GM21515 (cell line): ENCODE results near the gene CARS2.
A peak's percentile ranks its signal among the peaks of the same experiment; 100 is the strongest.
"Not testable (repeated sequence)": the region's sequence is repeated elsewhere in the genome, so short reads cannot be mapped to it uniquely, and the experiment has no call there.

Experiments used
- ATAC-seq: cut with Tn5 transposase; IDR thresholded peaks from one replicate; pipeline ENCODE4 v1.9.1; 2021; ENCODE audit not compliant: unreplicated experiment

CARS2 gene

GRCh38 chr13:110683203-110683883 is 22.6 kb downstream of the CARS2 start:
- ATAC-seq, result no peak

DNA sequence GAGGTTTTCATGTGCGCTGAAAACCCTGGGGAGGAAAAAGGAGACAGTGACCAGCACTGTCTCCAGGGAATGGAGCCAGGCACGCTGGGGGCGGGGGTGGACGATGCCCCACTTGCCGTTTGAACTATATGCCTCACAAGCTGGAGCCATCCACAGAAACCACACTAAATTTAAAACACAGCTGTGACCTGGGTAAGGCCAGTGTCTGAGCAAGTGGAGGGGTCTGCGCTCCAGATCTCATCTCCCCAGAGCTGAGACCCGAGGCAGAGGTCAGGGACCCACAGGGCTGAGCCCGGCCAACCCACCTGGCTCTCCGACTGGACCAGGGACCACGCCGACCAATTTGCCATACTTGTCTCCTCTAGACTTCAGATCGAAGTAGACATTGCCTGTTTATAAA is 23.2 kb downstream of the CARS2 start:
- no peak for ATAC-seq

DNA sequence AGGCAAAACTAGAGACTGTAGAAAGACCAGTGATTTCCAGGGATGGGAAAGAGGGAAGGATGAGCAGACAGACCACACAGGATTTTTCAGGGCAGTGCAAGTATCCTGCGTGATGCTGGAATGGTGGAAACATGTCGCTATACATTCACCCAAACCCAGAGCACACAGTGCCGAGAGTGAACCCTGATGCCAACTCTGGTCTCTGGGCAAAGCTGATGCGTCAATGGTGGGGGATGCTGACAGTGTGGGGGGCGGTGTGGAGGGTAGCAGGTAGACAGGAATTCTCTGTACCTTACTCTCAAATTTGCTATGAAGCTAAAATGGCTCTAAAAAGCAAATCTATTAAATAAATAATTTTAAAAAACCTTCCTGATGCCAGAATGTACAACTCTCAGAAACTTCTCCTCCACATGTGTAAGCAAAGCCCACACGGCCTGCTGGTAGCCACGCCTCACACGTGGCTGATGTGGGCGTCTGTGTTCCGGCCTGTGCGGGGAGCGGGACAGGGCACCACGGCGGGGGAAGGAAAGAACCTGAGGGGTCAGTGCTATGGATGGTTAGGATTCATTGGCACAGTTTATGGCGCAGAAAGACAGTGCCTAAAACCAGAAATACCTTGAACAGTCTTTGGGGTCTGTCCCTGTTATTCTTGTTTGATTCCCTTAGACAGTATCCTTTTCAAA is 23.9 kb downstream of the CARS2 start:
- ATAC-seq, result no peak

DNA sequence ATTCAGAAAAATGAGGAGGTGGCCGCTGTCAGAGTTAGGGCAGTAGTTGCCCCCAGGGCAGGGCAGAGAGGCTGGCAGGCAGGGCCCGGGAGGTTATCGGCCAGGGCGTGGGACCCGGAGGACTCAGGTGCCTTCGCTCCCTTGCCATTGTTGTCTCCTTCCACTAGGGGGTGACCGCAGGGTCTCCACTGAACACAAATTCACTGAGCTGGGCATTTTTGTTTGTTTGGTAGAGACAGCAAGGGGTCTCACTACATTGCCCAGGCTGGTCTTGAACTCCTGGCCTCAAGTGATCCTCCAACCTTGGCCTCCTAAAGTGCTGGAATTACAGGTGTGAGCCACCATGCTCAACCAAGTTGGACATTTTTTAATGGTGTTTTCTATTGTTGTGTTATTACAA is 25.1 kb downstream of the CARS2 start:
- ATAC-seq, result no peak

DNA sequence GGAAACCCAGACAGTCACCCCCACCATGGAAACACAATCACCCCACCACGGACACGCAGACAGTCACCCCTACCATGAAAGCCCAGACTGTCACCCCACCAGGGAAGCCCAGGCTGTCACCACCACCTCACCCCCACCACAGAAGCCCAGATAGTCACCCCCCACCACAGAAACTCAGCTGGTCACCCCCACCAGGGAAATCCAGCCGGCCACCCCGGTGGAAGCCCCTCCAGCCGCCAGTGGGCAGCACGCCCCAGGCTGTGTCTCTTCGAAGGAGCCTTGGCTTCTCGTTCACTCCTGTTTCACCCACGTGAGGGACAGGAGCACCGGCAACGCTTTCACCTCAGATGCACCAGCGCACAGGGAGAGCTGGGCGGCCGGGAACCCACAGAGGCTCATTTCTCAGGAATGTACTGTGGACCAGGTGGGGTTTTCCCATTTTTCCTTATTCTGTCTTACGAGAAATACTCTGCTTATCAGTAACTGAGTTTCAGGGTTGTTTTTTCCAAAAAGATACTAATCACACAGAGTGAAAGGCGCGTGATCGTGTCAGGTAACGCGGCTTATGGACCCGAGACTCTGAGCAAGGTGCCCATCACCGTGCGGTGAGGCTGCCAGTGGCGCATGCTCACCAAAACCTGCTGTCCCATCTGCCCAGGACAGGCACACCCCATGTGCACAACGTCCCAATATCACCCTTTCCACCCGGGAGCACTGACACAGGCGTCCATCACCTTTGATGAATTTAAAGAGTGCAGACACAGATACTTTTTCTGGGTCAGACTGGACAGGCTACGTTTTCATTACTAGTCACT is 28.0 kb downstream of the CARS2 start:
- ATAC-seq, result no peak

DNA sequence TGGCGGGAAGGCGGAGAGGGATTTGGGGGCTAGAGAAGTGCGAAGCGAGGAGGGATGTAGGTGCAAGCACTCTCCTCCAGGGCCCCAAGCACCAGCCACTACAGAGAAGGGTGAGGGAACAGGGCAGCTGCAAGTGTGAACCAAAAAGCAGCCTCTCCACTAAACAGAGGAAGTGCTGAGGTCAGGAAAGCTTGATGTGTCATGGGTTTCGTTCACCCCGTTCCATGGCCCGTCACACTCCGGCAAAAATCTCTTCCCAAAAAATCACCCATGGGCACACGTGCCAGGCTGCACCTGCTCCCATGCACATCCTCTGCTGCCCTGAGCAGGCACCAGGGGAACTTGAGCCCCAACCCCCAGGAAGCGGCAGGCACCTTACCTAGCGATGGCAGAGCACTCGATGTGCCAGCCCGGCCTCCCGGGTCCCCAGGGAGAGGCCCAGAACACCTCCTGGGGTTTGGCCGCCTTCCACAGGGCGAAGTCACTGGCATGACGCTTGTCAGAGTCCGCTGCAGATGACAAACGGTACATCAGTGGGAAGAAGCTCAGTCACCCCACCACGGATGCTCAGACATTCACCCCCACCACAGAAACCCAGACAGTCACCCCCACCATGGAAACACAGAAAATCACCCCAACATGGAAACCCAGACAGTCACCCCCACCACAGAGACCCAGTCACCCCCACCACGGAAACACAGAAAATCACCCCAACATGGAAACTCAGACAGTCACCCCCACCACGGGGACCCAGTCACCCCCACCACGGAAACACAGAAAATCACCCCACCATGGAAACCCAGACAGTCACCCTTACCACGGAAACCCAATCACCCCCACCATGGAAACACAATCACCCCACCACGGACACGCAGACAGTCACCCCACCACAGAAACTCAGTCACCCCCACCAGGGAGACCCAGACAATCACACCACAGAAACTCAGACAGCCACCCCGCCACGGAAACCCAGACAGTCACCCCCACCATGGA is 29.0 kb downstream of the CARS2 start:
- peak; percentile 74 for ATAC-seq

- not testable (repeated sequence) for ATAC-seq
Observed at GRCh38 chr13:110669814-110670213, 36.1 kb downstream of the CARS2 start.

DNA sequence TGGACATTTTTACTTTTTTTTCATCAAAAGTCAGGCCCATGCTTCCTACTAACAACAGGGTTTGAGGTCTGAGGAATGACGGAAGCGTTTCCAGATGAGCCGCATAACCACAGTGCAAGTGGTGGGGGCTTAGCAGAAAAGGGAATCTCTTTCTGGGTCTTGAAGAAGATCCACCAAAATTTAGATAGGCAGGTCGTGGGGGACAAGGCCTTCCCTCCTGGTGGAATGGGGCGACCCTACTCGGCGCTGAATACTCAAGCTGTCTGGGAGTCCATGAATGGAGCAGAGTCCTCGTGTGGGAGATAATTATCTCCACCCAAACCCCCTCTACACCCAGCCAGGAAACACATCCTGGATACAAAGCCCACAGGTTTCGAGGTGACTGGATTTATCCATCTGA is 36.9 kb downstream of the CARS2 start:
- ATAC-seq, result no peak

DNA sequence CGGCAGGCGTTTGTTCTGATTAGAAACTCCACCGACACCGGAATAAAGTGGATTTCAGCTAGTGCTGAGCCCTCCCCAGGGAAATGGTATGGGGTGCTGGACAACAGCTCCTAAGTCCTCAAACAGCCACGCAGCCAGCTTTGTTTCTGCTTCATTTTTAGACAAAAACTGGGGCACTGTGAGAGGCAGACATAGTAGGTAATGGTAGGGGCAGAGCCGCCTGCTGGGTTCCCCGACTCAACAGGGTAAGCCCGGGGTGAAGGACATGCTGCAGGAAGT is 39.7 kb downstream of the CARS2 start:
- ATAC-seq, result no peak

GRCh38 chr13:110665491-110666254 is 40.2 kb downstream of the CARS2 start:
- ATAC-seq, result no peak

DNA sequence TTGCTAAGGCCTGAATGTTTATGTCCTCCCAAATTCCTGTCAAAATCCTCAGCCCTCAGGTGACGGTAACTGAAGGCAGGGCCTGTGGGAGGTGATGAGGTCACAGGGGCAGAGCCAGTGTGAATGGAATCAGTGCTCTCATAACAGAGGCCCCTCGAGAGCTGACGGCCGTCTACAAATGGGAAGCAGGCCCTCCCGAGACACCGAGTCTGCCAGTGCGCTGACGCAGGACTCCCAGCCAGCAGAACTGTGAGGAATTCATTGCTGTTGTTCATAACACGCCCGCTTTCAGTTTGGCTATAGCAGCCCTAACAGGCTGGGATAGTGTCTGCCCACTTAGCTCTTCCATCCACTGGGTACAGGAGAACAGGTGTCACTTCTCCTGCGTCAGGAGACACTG is 41.2 kb downstream of the CARS2 start:
- no peak for ATAC-seq

GRCh38 chr13:110664041-110664440 is 41.9 kb downstream of the CARS2 start:
- no peak for ATAC-seq

DNA sequence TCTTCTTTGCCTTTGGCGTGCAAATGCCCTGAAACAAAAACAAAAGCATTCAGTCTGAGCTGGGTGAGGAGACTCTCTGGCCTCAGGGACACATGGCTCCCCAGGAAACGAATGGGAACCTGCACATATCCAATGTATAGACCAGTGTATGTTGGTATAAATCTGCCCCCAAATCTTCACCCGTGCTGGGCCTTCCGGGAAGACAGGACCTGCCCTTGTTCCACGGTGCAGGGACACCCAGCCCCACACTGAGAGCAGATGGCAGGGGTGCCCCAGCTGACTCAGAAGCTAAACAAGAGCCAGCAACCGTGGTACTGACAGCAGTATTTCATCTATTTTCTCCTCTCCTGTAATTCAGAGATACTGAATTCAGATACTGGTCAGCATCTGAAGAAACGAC is 42.4 kb downstream of the CARS2 start:
- no peak for ATAC-seq

DNA sequence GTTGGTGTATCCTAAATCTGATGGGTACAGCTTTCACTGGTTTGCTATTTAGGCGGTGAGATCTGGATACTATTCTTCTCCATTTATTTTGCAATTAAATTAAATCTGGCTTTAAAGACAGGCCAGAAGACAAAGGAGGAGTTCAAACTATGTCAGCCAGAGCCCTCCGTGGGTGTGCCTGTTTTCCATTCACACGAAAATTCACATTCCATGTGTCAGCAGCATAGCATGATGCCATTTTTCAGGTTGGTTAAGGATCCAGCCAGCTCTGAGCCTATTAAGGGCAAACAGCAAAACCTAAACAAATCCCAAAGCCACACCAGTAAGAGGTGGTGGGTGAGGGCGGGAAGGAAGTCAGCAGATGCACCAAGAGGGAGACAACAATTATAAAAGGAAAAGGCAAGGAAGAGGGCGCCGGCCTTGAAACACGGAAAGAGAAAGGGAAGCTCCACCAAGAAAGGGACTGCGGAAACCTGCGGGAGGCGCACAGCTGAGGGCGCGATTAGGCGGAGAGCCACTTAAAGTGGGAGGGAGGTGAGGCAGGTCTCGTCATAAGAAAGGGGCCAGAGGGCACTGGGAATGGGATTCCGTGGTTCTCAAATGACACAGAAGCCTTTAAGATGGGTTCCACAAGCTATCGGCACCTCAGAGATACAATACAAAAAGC is 43.0 kb downstream of the CARS2 start:
- ATAC-seq, result no peak

DNA sequence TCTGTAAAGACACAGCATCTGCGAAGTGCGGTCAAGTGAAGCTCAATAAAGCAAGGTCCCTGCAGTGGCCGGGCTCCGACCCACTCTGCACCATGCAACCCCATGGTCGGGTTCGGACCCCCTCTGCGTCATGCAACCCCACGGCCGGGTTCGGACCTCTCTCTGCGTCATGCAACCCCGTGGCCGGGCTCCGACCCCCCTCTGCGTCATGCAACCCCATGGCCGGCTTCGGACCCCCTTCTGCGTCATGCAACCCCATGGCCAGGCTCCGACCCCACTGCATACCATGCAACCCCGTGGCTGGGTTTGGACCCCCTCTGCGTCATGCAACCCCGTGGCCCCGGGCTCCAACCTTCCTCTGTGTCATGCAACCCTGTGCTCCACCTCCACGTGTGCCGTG is 43.8 kb downstream of the CARS2 start:
- ATAC-seq, result no peak

DNA sequence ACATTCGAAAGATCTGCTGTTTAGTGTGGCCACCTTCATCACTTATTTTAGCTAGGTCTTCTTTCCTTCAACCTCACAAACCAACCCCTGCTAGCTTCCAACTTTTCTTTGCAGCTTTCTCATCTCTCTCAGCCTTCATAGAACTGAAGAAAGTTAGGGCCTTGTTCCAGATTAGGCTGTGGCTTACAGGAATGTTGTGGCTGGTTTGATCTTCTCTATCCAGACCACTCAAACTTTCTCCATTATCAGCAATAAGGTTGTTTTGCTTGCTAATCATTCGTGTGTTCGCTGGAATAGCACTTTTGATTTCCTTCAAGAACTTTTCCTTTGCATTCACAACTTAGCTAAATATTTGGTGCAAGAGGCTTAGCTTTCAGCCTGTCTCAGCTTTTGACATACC is 44.7 kb downstream of the CARS2 start:
- ATAC-seq, result no peak

- peak; percentile 86 for ATAC-seq
Observed at GRCh38 chr13:110658218-110658911, 47.6 kb downstream of the CARS2 start.

DNA sequence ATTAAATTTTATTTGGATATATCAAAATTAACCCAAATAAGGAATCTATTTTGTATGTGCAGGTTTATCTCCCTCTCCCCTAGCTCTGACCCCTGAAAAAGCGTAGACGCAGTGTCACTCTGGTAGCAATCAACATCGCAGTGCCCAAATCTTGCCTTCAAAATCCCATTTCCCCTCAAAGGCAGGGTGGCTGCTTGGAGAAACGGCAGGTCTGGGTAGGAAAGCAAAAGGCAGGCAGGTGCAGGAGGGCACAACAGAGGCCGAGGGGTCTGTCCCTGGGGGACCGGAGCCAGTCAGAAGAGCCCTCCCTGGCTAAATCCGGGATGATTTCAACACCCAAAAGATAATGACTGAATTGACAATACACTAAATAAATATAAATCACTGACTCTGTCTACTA is 48.7 kb downstream of the CARS2 start:
- no peak for ATAC-seq

DNA sequence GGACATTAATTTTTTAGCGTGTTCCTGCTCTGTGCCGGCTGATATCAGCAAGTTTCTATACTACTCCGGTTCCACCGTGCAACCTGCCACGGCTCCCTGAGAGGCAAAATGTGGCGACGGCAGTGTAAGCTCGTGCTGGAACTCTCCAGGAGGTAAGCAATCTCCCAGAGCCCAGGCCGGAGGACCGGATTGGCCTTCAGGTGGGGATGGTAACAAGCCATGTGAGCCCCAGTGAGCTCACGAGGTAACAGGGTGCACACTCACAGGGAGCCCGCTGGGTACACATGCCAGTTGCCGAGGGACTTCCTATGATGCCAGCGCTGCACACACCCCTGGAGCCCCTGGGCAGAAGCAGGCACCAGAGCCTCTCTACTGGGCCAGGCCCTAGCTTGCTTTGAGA is 52.1 kb downstream of the CARS2 start:
- ATAC-seq, result no peak
